HG02870 (cell line): ENCODE results near the gene SLC30A2.

ENCODE experiments used
- ATAC-seq: cut with Tn5 transposase; IDR thresholded peaks from one replicate; pipeline ENCODE4 v1.9.1; 2021; ENCODE audit warnings: mild to moderate bottlenecking, moderate library complexity; ENCODE audit not compliant: unreplicated experiment

The SLC30A2 gene

GRCh38 chr1:26041978-26042377 lies 3.9 kb downstream of the SLC30A2 start:
- no peak for ATAC-seq

- ATAC-seq = no peak
Observed at GRCh38 chr1:26041401-26041800, 4.5 kb downstream of the SLC30A2 start.

GRCh38 chr1:26038904-26039303 lies 7.0 kb downstream of the SLC30A2 start:
- ATAC-seq = no peak

- no peak for ATAC-seq
Observed at GRCh38 chr1:26038477-26038876, 7.4 kb downstream of the SLC30A2 start.

- ATAC-seq = no peak
Observed at GRCh38 chr1:26037904-26038303, 8.0 kb downstream of the SLC30A2 start.

- ATAC-seq = no peak
Observed at GRCh38 chr1:26036756-26037281, 9.1 kb downstream of the SLC30A2 start.

GRCh38 chr1:26035959-26036755 lies 9.8 kb downstream of the SLC30A2 start:
- ATAC-seq = peak; percentile 38

GRCh38 chr1:26035203-26035958 lies 10.5 kb downstream of the SLC30A2 start:
- ATAC-seq = peak; percentile 85

- ATAC-seq = no peak
Observed at GRCh38 chr1:26034504-26035202, 11.3 kb downstream of the SLC30A2 start.

- ATAC-seq = no peak
Observed at GRCh38 chr1:26032656-26033357, 13.1 kb downstream of the SLC30A2 start.

- no peak for ATAC-seq
Observed at GRCh38 chr1:26031611-26032220, 14.2 kb downstream of the SLC30A2 start.

GRCh38 chr1:26031196-26031595 lies 14.7 kb downstream of the SLC30A2 start:
- ATAC-seq = no peak

GRCh38 chr1:26029864-26030481 lies 15.9 kb downstream of the SLC30A2 start:
- no peak for ATAC-seq

- no peak for ATAC-seq
Observed at GRCh38 chr1:26029054-26029863, 16.7 kb downstream of the SLC30A2 start.

GRCh38 chr1:26028490-26028980 lies 17.4 kb downstream of the SLC30A2 start:
- ATAC-seq = no peak

GRCh38 chr1:26027716-26028489 lies 18.0 kb downstream of the SLC30A2 start:
- ATAC-seq = no peak

- ATAC-seq = no peak
Observed at GRCh38 chr1:26025517-26025916, 20.4 kb downstream of the SLC30A2 start.

- no peak for ATAC-seq
Observed at GRCh38 chr1:26025060-26025459, 20.9 kb downstream of the SLC30A2 start.
